Cardiac muscle cell (in vitro differentiated cells and primary cell): ENCODE measurements around the gene BRD3. TPM values are rescaled to one million over a fixed set of nuclear protein-coding genes. Genes with fewer than 3 reads are reported as not detected.
A peak's percentile ranks its signal among the peaks of the same experiment; 100 is the strongest.

Experiments used
- DNase-seq, 2 donors: peaks; one replicate each; pipeline versions ENCODE4 v3.0.0 to v3.0.0-alpha.2; 2010 to 2017; ENCODE audit warnings: low read depth in 1 of 2, low spot score in 1 of 2
- H3K27ac ChIP-seq: fragments of 200-600 bp; sonication (generic); 2 replicates; pipeline ENCODE4 v1.5.1; 2016
- H3K27me3 ChIP-seq: fragments of 200-600 bp; sonication (generic); 2 replicates; pipeline ENCODE4 v1.6.0; 2016; ENCODE audit warnings: control low read depth
- H3K36me3 ChIP-seq: fragments of 200-600 bp; sonication (generic); 2 replicates; pipeline ENCODE4 v1.5.1; 2016; ENCODE audit warnings: control low read depth
- H3K4me1 ChIP-seq: fragments of 200-600 bp; sonication (generic); 2 replicates; pipeline ENCODE4 v1.8.1; 2017; ENCODE audit warnings: low read depth, mild to moderate bottlenecking, mixed run types
- H3K4me3 ChIP-seq: fragments of 200-600 bp; sonication (generic); 2 replicates; pipeline ENCODE4 v1.5.1; 2016; ENCODE audit warnings: mild to moderate bottlenecking
- H3K9me3 ChIP-seq: fragments of 200-600 bp; sonication (generic); 2 replicates; pipeline ENCODE4 v1.5.1; 2017; ENCODE audit warnings: low read depth, mild to moderate bottlenecking, control low read depth
- CTCF ChIP-seq: IDR thresholded peaks from 2 replicates; pipeline ENCODE4 v1.5.1; 2012; ENCODE audit warnings: low read depth, mild to moderate bottlenecking, low read length
- polyA plus RNA-seq: library from polyadenylated mRNA; unstranded; fragments of >200 nt; fragmentation: Nextera tagmentation; extraction: Ambion mirVana; gene quantifications from 2 replicates; pipeline ENCODE4 v1.2.1, GENCODE V29; 2016
- total RNA-seq: library from RNA; depleted of rRNA; stranded (reverse); fragments of >200 nt; gene quantifications from 2 replicates; pipeline ENCODE4 v1.2.3, GENCODE V29; 2016

Gene BRD3
- total and polyA plus RNA-seq, 2 experiments from 2014 or later: 42.6 to 44.9 TPM

GRCh38 chr9:133996531-133997520 is 71.0 kb downstream of the BRD3 start:
- Histone ChIP-seq H3K27ac (no peak overlapping the region), H3K36me3 (no peaks in the 10 kb centered on the region), H3K4me3 (no peak overlapping the region), H3K4me1 (no peaks in the 10 kb centered on the region), H3K9me3 (no peaks in the 10 kb centered on the region), H3K27me3 (no peaks in the 10 kb centered on the region)
- peak in 1 of 2 donors; percentile 22 for DNase-seq
- no peak for TF ChIP-seq CTCF

- peaks cover 5% of the 10 kb centered on the region for H3K4me1 ChIP-seq
- H3K36me3 ChIP-seq: no peaks in the 10 kb centered on the region
- DNase-seq: no peak
- TF ChIP-seq CTCF: no peak
- no peak overlapping the region for H3K4me3 ChIP-seq
- H3K27ac ChIP-seq: no peak overlapping the region
- no peaks in the 10 kb centered on the region for H3K9me3 ChIP-seq
- H3K27me3 ChIP-seq: no peaks in the 10 kb centered on the region
Observed at GRCh38 chr9:133995012-133995896, 72.6 kb downstream of the BRD3 start.

- H3K27me3 ChIP-seq: no peaks in the 10 kb centered on the region
- DNase-seq: peak; percentile 77 to 86
- H3K27ac ChIP-seq: no peak overlapping the region
- TF ChIP-seq CTCF: peak; percentile 95
- peaks cover 5% of the 10 kb centered on the region for H3K4me1 ChIP-seq
- no peak overlapping the region for H3K4me3 ChIP-seq
- H3K36me3 ChIP-seq: no peaks in the 10 kb centered on the region
- no peaks in the 10 kb centered on the region for H3K9me3 ChIP-seq
Observed at GRCh38 chr9:133994353-133995011, 73.3 kb downstream of the BRD3 start.

GRCh38 chr9:133993635-133994253 is 74.1 kb downstream of the BRD3 start:
- Histone ChIP-seq H3K4me1 (peaks cover 5% of the 10 kb centered on the region), H3K27me3 (no peaks in the 10 kb centered on the region), H3K36me3 (no peaks in the 10 kb centered on the region), H3K4me3 (peak overlapping the region; percentile 91), H3K9me3 (no peaks in the 10 kb centered on the region), H3K27ac (no peak overlapping the region)
- TF ChIP-seq CTCF: no peak
- no peak for DNase-seq
